GM19438 (cell line): ENCODE measurements around the gene OSBPL10.

Source experiments
- ATAC-seq: cut with Tn5 transposase; IDR thresholded peaks from one replicate; pipeline ENCODE4 v1.9.1; 2021; ENCODE audit warnings: low read depth; ENCODE audit not compliant: unreplicated experiment

The OSBPL10 gene

GRCh38 chr3:31755926-31756658, 225.0 kb downstream of the OSBPL10 start:
- no peak for ATAC-seq

- peak; percentile 82 for ATAC-seq
Observed at GRCh38 chr3:31754575-31755278, 226.3 kb downstream of the OSBPL10 start.

DNA sequence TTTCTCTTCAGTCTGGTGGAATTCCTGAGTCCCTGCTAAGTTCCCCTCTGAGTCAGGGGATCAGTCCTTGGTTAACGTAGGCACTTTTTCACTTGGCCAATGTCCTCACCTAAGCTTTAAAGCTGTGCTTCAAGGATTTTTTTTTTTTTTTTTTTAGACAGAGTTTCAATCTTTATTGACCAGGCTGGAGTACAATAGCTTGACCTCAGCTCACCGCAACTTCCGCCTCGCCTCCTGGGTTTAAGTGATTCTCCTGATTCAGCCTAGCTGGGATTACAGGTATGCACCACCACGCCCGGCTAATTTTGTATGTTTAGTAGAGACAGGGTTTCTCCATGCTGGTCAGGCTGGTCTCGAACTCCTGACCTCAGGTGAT, 228.0 kb downstream of the OSBPL10 start:
- no peak for ATAC-seq

DNA sequence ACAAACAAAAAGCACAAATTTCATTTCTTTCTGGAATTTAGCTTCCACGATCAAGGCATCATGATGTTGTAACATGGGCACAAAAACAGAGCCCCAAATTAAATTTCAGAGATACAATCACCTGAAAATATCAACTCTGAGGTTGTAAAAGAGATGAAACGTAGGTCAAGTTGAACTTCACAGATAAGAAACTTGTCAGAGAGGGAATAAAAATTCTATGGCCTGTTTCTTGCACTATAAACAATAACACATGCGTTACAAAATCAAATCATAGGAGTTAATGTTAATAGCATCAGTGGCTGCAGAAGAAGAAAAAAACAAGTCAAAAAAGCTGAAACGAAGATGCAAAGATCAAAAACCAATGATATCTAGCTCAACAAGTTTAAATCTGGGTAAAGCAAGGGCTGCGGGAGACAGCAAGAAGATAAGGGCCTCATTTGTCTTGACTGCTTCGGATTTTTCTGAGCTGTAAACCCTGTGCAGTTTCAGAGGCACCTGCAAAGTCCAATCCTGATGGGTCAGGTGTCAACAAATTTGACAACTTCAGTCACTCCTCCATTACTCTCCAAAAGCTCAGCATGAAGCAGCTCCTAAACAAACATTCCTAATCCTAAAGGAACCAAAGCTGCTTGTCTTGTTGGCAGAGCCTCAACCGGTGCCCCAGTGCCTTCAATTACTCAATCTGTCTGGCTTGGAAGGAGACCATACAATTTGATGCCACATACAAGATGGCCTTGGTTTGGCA, 228.6 kb downstream of the OSBPL10 start:
- ATAC-seq = no peak

DNA sequence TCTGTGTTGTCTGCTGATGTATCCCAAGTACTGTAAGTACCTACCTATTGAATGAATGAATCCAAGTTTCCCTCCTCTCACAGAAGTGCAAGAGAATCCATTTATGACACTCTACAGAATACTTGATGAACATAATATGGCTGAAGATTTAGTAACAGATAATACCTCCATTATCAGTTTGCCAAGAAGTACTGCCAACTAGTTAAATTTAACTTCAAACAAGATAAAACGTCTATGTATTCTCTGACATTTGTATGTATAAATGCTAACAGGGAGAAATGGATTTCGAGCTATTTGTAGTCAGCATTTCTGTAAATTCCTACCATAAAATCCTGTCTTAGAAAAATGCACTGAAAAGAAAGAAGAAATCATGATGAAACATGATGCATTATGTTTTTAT, 230.7 kb downstream of the OSBPL10 start:
- ATAC-seq = no peak

- no peak for ATAC-seq
Observed at GRCh38 chr3:31748933-31749295, 232.1 kb downstream of the OSBPL10 start.

GRCh38 chr3:31748281-31748932, 232.7 kb downstream of the OSBPL10 start:
- no peak for ATAC-seq

- ATAC-seq = no peak
Observed at GRCh38 chr3:31747785-31748184, 233.3 kb downstream of the OSBPL10 start.

DNA sequence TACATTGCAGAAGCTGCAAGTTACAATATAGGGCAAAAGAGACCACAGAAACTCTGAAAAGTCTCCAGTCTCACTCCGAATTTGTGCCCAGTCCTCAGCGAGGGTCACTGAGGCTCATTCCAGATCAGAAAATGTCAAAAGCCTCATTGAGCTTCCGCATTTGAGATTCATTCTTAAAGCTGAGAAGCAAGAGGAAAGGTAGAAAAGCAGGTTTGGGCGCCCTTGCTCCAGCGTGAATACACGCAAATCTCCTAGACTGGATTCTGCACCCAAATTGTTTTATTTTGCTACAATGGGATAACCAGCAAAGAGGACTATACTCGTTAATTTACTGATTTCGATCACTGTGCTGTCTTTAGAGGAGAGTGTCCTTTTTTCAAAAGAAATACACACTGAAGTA, 236.1 kb downstream of the OSBPL10 start:
- ATAC-seq = no peak

DNA sequence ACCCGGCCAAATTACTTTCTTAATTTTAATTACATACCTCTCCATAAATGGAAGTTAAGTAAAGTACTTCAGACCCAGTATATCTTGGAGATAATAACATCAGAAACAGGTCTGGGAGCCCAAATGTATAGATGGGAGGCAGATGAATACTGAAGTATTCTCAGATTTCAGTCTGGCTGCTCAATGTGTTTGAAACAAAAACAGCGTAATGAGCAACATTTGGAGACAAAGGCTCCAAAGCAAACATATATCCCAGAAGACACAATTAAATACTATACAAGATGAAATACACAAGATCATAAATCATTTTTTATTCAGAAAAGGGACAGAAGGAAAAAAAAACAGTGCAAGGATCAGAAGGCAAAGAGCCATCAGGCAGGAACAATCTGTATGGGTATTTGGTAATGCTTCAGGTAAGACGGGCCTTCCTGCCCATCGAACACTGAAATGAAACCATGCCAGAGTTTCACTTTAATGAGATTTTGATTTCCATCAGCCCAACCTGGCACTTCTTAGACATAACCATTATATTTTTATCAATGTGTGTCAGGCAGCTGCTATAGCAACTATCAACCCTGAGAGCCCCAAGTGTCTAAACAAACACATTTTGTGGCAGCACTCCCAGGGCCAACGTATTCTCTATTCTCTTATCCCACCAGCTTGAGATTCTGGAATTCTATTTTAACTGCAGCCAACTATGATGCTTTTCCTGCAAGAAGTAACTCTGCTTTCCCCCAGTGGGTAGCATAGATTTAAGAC, 237.6 kb downstream of the OSBPL10 start:
- no peak for ATAC-seq

- no peak for ATAC-seq
Observed at GRCh38 chr3:31740397-31740796, 240.7 kb downstream of the OSBPL10 start.

GRCh38 chr3:31738412-31738811, 242.7 kb downstream of the OSBPL10 start:
- ATAC-seq = no peak

- no peak for ATAC-seq
Observed at GRCh38 chr3:31735667-31736066, 245.4 kb downstream of the OSBPL10 start.

GRCh38 chr3:31733234-31733667, 247.8 kb downstream of the OSBPL10 start:
- no peak for ATAC-seq

DNA sequence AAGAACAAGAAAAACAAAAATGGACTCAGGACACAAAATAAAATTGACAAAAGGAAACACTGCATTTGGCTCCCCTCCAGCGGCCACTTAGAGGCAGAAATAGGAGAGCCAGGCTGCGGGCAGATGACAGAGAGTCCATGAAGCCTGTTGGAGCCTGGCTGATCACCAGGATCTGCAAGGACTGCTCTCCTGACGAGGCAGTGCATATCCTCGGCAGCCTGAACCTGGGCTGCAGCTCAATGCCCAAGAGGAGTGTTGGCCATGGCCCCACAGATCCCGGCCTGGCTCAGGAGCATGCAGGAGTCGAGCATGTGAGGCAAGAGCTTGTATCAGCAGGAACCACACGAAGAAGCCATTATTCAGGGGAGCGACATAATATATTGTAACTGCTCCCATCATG, 248.5 kb downstream of the OSBPL10 start:
- ATAC-seq = no peak

DNA sequence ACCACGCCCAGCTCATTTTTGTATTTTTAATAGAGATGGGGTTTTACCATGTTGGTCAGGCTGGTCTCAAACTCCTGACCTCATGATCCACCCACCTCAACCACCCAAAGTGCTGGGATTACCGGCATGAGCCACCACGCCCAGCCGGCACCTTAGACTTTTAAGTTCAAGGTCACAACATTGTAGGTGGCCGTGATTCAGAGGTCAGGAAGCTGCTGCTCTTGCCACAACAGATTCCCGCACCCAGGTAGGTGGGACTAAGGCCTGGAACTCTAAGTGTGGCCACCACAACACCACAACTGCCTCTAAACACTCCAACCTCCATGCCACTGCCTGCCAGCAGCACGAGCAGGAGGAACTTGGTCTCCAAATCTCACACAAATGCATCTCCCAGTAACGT, 251.5 kb downstream of the OSBPL10 start:
- no peak for ATAC-seq

DNA sequence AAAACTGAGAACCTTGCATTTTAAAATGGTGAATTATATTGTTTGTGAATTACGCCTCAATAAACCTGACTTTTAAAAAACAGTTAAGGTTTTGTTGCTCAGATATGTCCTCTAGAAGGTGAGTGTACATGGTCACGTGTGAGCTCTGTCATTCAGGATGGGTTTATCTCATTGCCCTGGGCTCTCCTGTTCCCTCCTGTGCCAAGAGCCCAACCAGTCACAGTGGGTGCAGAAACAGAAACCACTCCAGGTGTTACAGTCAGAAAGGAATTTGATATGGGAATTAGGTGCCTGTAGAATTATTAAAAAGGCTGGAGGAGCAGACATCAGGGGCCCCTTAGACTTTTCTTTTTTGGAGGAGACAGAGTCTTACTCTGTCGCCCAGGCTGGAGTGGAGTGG, 252.0 kb downstream of the OSBPL10 start:
- ATAC-seq = no peak

DNA sequence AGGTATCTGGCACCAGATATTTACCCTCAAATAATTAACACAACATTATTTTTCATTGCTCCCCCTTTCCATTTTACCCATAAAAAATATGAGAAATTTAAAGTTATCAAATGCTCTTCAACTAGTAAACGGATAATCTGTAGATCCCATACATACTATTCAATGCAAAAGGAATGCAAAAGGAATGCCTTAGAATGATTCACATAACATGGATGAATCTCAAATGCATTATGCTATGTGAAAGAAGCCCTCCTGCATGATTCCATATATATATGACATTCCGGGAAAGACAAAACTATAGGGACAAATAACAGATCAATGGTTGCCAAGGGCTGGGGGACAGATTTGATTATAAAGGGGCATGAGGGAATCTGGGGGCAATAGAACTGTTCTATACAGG, 252.7 kb downstream of the OSBPL10 start:
- ATAC-seq = no peak

- no peak for ATAC-seq
Observed at GRCh38 chr3:31725976-31726375, 255.1 kb downstream of the OSBPL10 start.

- no peak for ATAC-seq
Observed at GRCh38 chr3:31725568-31725967, 255.5 kb downstream of the OSBPL10 start.
